K562 (cell line): ENCODE data around the gene FOSL2. TPM values are rescaled to one million over a fixed set of nuclear protein-coding genes. Genes with fewer than 3 reads are reported as not detected.
A peak's percentile ranks its signal among the peaks of the same experiment; 100 is the strongest.

ENCODE experiments used
- AFF1 ChIP-seq, 2 experiments: fragments of 450-650 bp; IDR thresholded peaks; 2 replicates each; pipeline ENCODE4 v1.6.1; 2018; ENCODE audit warnings: mild to moderate bottlenecking in 2 of 2, low read depth in 1 of 2; ENCODE audit not compliant: partially characterized antibody in 2 of 2
- BCL6 ChIP-seq: fragments of 250-450 bp; sonication (Bioruptor Pico); IDR thresholded peaks from 2 replicates; pipeline ENCODE4 v1.4.0; 2020
- E2F3 ChIP-seq: fragments of 250-450 bp; sonication (Bioruptor Pico); IDR thresholded peaks from 2 replicates; pipeline ENCODE4 v1.4.0; 2020; ENCODE audit warnings: mild to moderate bottlenecking
- HNRNPK ChIP-seq: fragments of 200-400 bp; formaldehyde crosslinking; IDR thresholded peaks from one replicate; pipeline ENCODE4 v1.6.1; 2018; ENCODE audit warnings: mild to moderate bottlenecking, low read depth, low read length; ENCODE audit not compliant: poor library complexity, severe bottlenecking
- JUND ChIP-seq, 2 experiments: IDR thresholded peaks; 2 replicates in 1 of 2; 3 replicates in 1 of 2; pipeline ENCODE4 v1.6.1; 2011; ENCODE audit warnings: borderline replicate concordance in 2 of 2, low read depth in 2 of 2, low read length in 2 of 2, improper control_type of control experiment in 1 of 2, missing biosample characterization in 1 of 2, missing genetic modification characterization in 1 of 2, missing genetic modification reagents in 1 of 2
- KDM5B ChIP-seq: fragments of 200-600 bp; sonication (generic); IDR thresholded peaks from 2 replicates; pipeline ENCODE4 v1.6.1; 2012; ENCODE audit warnings: low read depth, mild to moderate bottlenecking, moderate library complexity, low read length, control low read depth, inconsistent platforms; ENCODE audit not compliant: insufficient replicate concordance
- LEF1 ChIP-seq: fragments of 450-650 bp; IDR thresholded peaks from 2 replicates; pipeline ENCODE4 v1.6.1; 2016; ENCODE audit warnings: mild to moderate bottlenecking
- NR4A1 ChIP-seq, 2 experiments: fragments of 250-450 bp in 1 of 2; fragments of 450-650 bp in 1 of 2; sonication (Bioruptor Pico) in 1 of 2; IDR thresholded peaks; 2 replicates each; pipeline versions ENCODE4 v1.4.0 to v1.6.1; 2016 to 2020; ENCODE audit warnings: mild to moderate bottlenecking in 2 of 2, missing compliant biosample characterization in 1 of 2, missing genetic modification characterization in 1 of 2, moderate library complexity in 1 of 2
- PHB ChIP-seq: fragments of 250-450 bp; sonication (Bioruptor Pico); IDR thresholded peaks from 2 replicates; pipeline ENCODE4 v1.5.0; 2021
- RBBP5 ChIP-seq: fragments of 200-600 bp; sonication (generic); IDR thresholded peaks from 2 replicates; pipeline ENCODE4 v1.6.1; 2012; ENCODE audit warnings: borderline replicate concordance, mild to moderate bottlenecking, low read length, control low read depth, inconsistent platforms; ENCODE audit not compliant: insufficient read depth, poor library complexity, severe bottlenecking
- RBM14 ChIP-seq: fragments of 200-400 bp; formaldehyde crosslinking; IDR thresholded peaks from 2 replicates; pipeline ENCODE4 v1.6.1; 2018; ENCODE audit warnings: low read depth, mild to moderate bottlenecking, low read length, moderate library complexity, borderline replicate concordance; ENCODE audit not compliant: insufficient read depth
- STAG1 ChIP-seq: sonication (generic); formaldehyde crosslinking; IDR thresholded peaks from 2 replicates; pipeline ENCODE4 v1.5.0; 2020; ENCODE audit warnings: missing genetic modification reagents, borderline replicate concordance
- TCF15 ChIP-seq: fragments of 250-450 bp; sonication (Bioruptor Pico); IDR thresholded peaks from 2 replicates; pipeline ENCODE4 v1.8.0; 2022; ENCODE audit warnings: moderate library complexity, mild to moderate bottlenecking, inconsistent platforms
- THAP12 ChIP-seq: fragments of 250-450 bp; sonication (Bioruptor Pico); IDR thresholded peaks from 2 replicates; pipeline ENCODE4 v1.9.0; 2021; ENCODE audit warnings: mild to moderate bottlenecking, inconsistent platforms
- ZKSCAN8 ChIP-seq: fragments of 200-800 bp; sonication (Bioruptor generic); IDR thresholded peaks from 2 replicates; pipeline ENCODE4 v1.6.1; 2016; ENCODE audit warnings: missing genetic modification characterization, missing compliant biosample characterization
- ZNF583 ChIP-seq: fragments of 250-450 bp; sonication (Bioruptor Pico); IDR thresholded peaks from 2 replicates; pipeline ENCODE4 v1.4.0; 2020
- ZNF79 ChIP-seq: fragments of 250-450 bp; sonication (Bioruptor Pico); IDR thresholded peaks from 2 replicates; pipeline ENCODE4 v1.4.0; 2020; ENCODE audit warnings: low read depth, mild to moderate bottlenecking, moderate library complexity
- polyA plus RNA-seq, 8 experiments: library from polyadenylated mRNA; depleted of rRNA in 4 of 8; stranded (reverse) in 5 of 8; unstranded in 3 of 8; fragments of >200 nt; fragmentation: Nextera tagmentation in 2 of 8; fragmentation: Illumina TruSeq in 1 of 8; extraction: Ambion mirVana in 2 of 8; extraction: Trizol in 1 of 8; gene quantifications; 2 replicates each; pipeline versions ENCODE4 v1.2.1 to v1.2.3, GENCODE V29; 2011 to 2014; ENCODE audit warnings: inconsistent platforms in 1 of 8, missing spikeins in 1 of 8
- total RNA-seq, 7 experiments: library from RNA; depleted of rRNA in 6 of 7; stranded (reverse); fragments of >200 nt in 6 of 7; fragmentation: Illumina TruSeq in 2 of 7; extraction: Trizol in 2 of 7; gene quantifications; 2 replicates each; pipeline versions ENCODE4 v1.2.1 to v1.2.3, GENCODE V29; 2011 to 2021; ENCODE audit warnings: low replicate concordance in 1 of 7
- TF ChIP-seq, protein P1 (sequence below): fragments of 200-800 bp; sonication (Bioruptor generic); IDR thresholded peaks from 2 replicates; pipeline ENCODE4 v1.6.1; 2017; ENCODE audit warnings: missing genetic modification characterization, missing compliant biosample characterization

Gene FOSL2
- total and polyA plus RNA-seq, 9 of the 15 experiments (the other 6 are each of a cell fraction or from before 2014, with no cell fraction given): 0.04 to 2.9 (median 0.80) TPM

DNA sequence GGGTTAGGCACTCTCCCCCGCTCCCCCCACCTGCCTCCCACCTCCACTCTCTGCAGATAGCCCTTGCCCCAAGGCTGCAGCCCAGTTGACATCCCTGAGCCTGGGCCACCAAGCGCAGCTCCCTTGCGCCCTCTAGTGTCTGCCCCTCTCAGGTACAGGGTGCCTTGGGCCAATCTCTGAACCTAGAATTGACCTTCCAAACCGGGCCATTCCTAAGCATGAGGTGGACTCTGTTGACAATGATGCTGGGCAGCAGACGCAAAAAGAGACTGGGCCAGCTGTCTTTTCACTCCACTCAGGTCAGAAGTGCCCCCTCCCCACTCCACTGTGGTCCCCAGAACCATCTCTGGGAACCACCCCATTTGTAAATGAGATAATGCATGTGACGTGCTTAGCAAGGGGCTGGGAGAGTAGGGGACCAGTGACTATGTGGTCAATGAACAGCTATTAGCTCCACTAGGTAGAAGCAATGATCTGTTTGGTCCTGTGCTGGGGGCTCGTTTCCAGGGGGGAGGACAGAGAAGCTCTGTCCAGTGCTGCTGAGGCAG is 60.0 kb downstream of the FOSL2 start (continued):
- TF ChIP-seq RBBP5 (no peak), THAP12 (CRISPR knock-in tag) (no peak), TCF15 (CRISPR knock-in tag) (no peak), E2F3 (CRISPR knock-in tag) (no peak), KDM5B (no peak), HNRNPK (no peak), ZNF583 (CRISPR knock-in tag) (no peak), ZNF79 (CRISPR knock-in tag) (no peak), AFF1 (IDR thresholded peaks at IDR 0.05; ENCODE audit: low read depth in 1 of 2, partially characterized antibody in 2 of 2) (no peak), JUND (IDR thresholded peaks at IDR 0.05; ENCODE audit: borderline replicate concordance, low read depth, low read length) (peak; percentile 40; the same call in 1 of the 2 replicates), JUND (tag; IDR thresholded peaks at IDR 0.05; ENCODE audit: borderline replicate concordance, low read depth, low read length) (no peak), PHB (CRISPR knock-in tag) (no peak), RBM14 (no peak), STAG1 (peak; percentile 93; the same call in 1 of the 2 replicates), BCL6 (CRISPR knock-in tag) (no peak), NR4A1 (CRISPR knock-in tag; IDR thresholded peaks at IDR 0.05) (no peak), NR4A1 (tag; IDR thresholded peaks at IDR 0.05) (no peak), LEF1 (no peak), ZKSCAN8 (CRISPR knock-in tag) (no peak)
- TF ChIP-seq, protein P1, sequence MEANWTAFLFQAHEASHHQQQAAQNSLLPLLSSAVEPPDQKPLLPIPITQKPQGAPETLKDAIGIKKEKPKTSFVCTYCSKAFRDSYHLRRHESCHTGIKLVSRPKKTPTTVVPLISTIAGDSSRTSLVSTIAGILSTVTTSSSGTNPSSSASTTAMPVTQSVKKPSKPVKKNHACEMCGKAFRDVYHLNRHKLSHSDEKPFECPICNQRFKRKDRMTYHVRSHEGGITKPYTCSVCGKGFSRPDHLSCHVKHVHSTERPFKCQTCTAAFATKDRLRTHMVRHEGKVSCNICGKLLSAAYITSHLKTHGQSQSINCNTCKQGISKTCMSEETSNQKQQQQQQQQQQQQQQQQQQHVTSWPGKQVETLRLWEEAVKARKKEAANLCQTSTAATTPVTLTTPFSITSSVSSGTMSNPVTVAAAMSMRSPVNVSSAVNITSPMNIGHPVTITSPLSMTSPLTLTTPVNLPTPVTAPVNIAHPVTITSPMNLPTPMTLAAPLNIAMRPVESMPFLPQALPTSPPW (CRISPR knock-in tag): peak; percentile 48; the same call in 1 of the 2 replicates
